Body of pancreas (tissue), 4 donors: ENCODE measurements around the gene PDCD10.

Experiments used
- CTCF ChIP-seq, 7 experiments: fragments of 450-650 bp in 4 of 7; fragments of 200-600 bp in 3 of 7; sonication (generic) in 3 of 7; IDR thresholded peaks; one replicate each; pipeline ENCODE4 v1.5.1; 2016 to 2019; ENCODE audit warnings: antibody characterized with exemption in 7 of 7
- POLR2A ChIP-seq, 3 donors: fragments of 450-650 bp; IDR thresholded peaks; one replicate each; pipeline ENCODE4 v1.6.1; 2016; ENCODE audit warnings: antibody characterized with exemption in 3 of 3, mild to moderate bottlenecking in 2 of 3

DNA sequence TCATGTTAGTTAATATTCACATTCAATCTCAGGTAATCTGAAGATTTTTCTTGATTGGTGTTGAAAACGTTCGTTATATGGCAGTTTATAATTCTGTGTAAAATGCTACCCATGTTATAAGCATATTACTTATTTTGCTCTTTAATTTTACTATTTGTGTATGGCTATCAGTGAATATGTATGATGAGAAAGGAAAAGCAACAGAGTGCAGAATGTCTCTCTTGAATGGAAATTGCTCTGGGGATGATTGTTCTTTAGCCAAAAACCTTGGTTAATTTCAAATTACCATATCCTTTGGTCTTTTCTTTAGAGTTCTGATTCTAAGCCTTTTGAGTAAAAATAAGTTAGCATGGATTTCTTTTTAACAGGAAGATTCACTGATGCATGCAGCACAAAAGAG, 3.3 kb upstream of the PDCD10 start:
- TF ChIP-seq CTCF (IDR thresholded peaks at IDR 0.05), result no peak
- no peak for TF ChIP-seq POLR2A (IDR thresholded peaks at IDR 0.05)
